Measurements from ENCODE around the gene NRGN.

Gene NRGN

GRCh38 chr11:124759266-124760204 is 19.8 kb downstream of the NRGN start:
- peaks cover 34% of the 10 kb centered on the region for H3K4me1 ChIP-seq (ENCODE audit: control insufficient read depth, insufficient read depth, low read length)

GRCh38 chr11:124760205-124760652 is 20.5 kb downstream of the NRGN start:
- H3K4me1 ChIP-seq (ENCODE audit: control insufficient read depth, insufficient read depth, low read length) = peaks cover 29% of the 10 kb centered on the region
- H3K4me3 ChIP-seq (ENCODE audit: low read length) = no peak overlapping the region
- no peak overlapping the region for H3K9ac ChIP-seq (ENCODE audit: low read depth, low read length)
- peaks cover 30% of the 10 kb centered on the region for H3K27me3 ChIP-seq (ENCODE audit: control insufficient read depth, insufficient read depth, low read length)
- H3K9me3 ChIP-seq (replicated peaks; ENCODE audit: low read length) = no peaks in the 10 kb centered on the region
- H3K4me2 ChIP-seq (ENCODE audit: low read length) = no peak overlapping the region
- H3K36me3 ChIP-seq (ENCODE audit: insufficient read depth, low read length) = peaks cover 11% of the 10 kb centered on the region

More at GRCh38 chr11:124759266-124760204, 19.8 kb downstream of the NRGN start:
- H3K4me3 ChIP-seq (ENCODE audit: low read length) = no peak overlapping the region
- no peak overlapping the region for H3K4me2 ChIP-seq (ENCODE audit: low read length)
- H3K9me3 ChIP-seq (replicated peaks; ENCODE audit: low read length) = no peaks in the 10 kb centered on the region
- H3K27me3 ChIP-seq (ENCODE audit: control insufficient read depth, insufficient read depth, low read length) = peaks cover 30% of the 10 kb centered on the region
- no peak overlapping the region for H3K9ac ChIP-seq (ENCODE audit: low read depth, low read length)
- H3K36me3 ChIP-seq (ENCODE audit: insufficient read depth, low read length) = peaks cover 4% of the 10 kb centered on the region

DNA sequence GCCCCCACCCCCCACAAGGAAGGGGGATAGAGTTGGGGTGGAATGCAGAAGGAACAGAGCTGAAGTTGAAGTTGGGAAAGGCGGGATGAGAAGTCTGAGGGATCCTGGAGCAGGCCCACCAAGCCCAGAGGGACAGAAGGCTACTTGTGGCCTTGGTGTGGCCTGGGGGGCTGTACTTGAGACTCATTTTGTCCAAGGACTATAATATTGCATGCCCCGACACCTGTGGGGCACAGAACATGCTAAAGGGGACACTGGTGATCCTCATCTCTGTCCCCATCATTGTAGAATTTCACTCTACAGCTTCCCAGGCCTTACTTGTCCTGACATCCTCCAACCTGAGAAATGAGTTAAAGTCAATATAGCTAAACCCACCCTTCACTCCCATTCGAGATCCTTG is 21.1 kb downstream of the NRGN start:
- Histone ChIP-seq H3K4me3 (ENCODE audit: low read length) (no peak overlapping the region), H3K4me1 (ENCODE audit: control insufficient read depth, insufficient read depth, low read length) (peaks cover 29% of the 10 kb centered on the region), H3K9me3 (replicated peaks; ENCODE audit: low read length) (no peaks in the 10 kb centered on the region), H3K36me3 (ENCODE audit: insufficient read depth, low read length) (peaks cover 17% of the 10 kb centered on the region), H3K4me2 (ENCODE audit: low read length) (no peak overlapping the region), H3K27me3 (ENCODE audit: control insufficient read depth, insufficient read depth, low read length) (peaks cover 30% of the 10 kb centered on the region), H3K9ac (ENCODE audit: low read depth, low read length) (no peak overlapping the region)

- Histone ChIP-seq H3K27me3 (ENCODE audit: control insufficient read depth, insufficient read depth, low read length) (peaks cover 30% of the 10 kb centered on the region), H3K9ac (ENCODE audit: low read depth, low read length) (no peak overlapping the region), H3K36me3 (ENCODE audit: insufficient read depth, low read length) (peaks cover 21% of the 10 kb centered on the region), H3K9me3 (replicated peaks; ENCODE audit: low read length) (no peaks in the 10 kb centered on the region), H3K4me1 (ENCODE audit: control insufficient read depth, insufficient read depth, low read length) (peaks cover 29% of the 10 kb centered on the region), H3K4me2 (ENCODE audit: low read length) (peak overlapping the region; percentile 95), H3K4me3 (ENCODE audit: low read length) (no peak overlapping the region)
Measured at GRCh38 chr11:124761301-124762104, 21.8 kb downstream of the NRGN start.

- no peaks in the 10 kb centered on the region for H3K9me3 ChIP-seq (replicated peaks; ENCODE audit: low read length)
- H3K36me3 ChIP-seq (ENCODE audit: insufficient read depth, low read length) = peaks cover 26% of the 10 kb centered on the region
- H3K9ac ChIP-seq (ENCODE audit: low read depth, low read length) = peak within 1 kb of the TSS; percentile 54
- peak within 1 kb of the TSS; percentile 95 for H3K4me2 ChIP-seq (ENCODE audit: low read length)
- H3K27me3 ChIP-seq (ENCODE audit: control insufficient read depth, insufficient read depth, low read length) = peaks cover 30% of the 10 kb centered on the region
- H3K4me1 ChIP-seq (ENCODE audit: control insufficient read depth, insufficient read depth, low read length) = peaks cover 29% of the 10 kb centered on the region
- peak within 1 kb of the TSS; percentile 67 for H3K4me3 ChIP-seq (ENCODE audit: low read length)
Measured at GRCh38 chr11:124762105-124762623, 22.4 kb downstream of the NRGN start, which contains the start of gene ESAM. TSS of gene ESAM (minus strand) at chr11:124762290. CDS start at chr11:124762154, 136 bp downstream.

DNA sequence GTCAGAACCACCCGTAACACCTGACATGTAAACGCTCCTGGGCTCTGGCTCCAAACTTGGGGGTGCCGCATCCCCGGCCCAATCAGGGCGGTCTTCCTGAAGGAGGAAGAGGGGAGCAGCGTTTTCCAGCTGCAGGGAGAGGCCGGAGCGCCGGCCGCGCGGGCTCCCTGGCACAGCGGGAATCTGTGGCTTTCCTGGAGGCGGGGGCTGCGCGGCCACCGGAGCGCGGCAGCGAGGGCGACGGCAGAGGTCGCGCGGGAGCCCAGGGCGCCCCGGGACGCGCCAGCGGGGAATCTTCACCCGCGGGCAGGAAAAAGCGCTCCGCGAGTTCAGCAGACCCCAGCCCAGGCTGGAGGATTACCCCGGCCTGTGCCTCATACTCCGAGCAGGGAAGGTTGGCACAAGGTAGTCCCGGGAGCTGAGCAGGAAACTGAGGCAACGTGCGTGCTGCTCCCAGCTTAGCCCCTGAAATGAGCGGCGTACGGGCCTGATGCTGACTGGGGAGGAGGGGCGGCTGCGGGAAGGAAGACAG is 22.9 kb downstream of the NRGN start:
- Histone ChIP-seq H3K4me2 (ENCODE audit: low read length) (peak overlapping the region; percentile 95), H3K9me3 (replicated peaks; ENCODE audit: low read length) (no peaks in the 10 kb centered on the region), H3K27me3 (ENCODE audit: control insufficient read depth, insufficient read depth, low read length) (peaks cover 30% of the 10 kb centered on the region), H3K4me1 (ENCODE audit: control insufficient read depth, insufficient read depth, low read length) (peaks cover 29% of the 10 kb centered on the region), H3K9ac (ENCODE audit: low read depth, low read length) (peak overlapping the region; percentile 54), H3K4me3 (ENCODE audit: low read length) (peak overlapping the region; percentile 67), H3K36me3 (ENCODE audit: insufficient read depth, low read length) (peaks cover 31% of the 10 kb centered on the region)

DNA sequence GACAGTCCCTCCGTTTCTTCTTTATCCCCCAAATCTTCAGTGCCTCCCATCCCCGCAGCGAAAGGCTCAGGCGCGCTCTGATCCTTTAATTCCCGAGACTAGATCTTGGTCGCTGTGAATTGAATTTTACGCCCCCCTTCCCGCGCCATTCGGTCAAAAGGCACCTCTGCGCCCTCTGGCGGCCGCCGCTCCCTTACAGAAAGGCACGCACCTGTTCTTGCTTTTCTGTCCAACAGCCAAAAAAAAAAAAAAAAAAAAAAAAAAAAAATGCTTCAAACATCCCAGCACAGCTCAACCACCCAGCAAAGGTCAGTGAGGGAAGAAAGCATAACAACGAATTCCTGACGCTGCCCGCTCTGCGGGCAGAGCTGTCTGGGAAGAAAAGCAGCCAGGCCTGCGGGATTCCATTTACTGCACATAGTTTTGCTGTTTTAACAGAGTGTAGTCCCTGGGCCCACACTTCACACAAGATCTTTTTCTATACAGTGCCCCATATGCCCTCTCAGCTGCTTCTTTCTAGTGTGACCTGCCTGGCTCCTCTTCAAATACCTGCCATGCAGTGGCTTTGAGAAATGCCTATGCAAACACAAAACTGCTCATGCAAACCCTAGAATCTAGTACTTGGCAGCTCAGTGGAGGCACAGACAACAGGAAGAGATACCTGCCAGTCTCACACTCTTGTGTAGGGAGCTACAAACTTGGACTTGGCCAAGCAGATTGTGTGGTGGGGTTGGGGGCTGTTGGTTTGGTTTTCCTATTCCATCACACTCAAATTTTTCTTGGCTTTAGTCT is 23.6 kb downstream of the NRGN start:
- Histone ChIP-seq H3K4me1 (ENCODE audit: control insufficient read depth, insufficient read depth, low read length) (peaks cover 25% of the 10 kb centered on the region), H3K4me3 (ENCODE audit: low read length) (peak overlapping the region; percentile 67), H3K36me3 (ENCODE audit: insufficient read depth, low read length) (peaks cover 34% of the 10 kb centered on the region), H3K9ac (ENCODE audit: low read depth, low read length) (peak overlapping the region; percentile 54), H3K9me3 (replicated peaks; ENCODE audit: low read length) (no peaks in the 10 kb centered on the region), H3K4me2 (ENCODE audit: low read length) (peak overlapping the region; percentile 95), H3K27me3 (ENCODE audit: control insufficient read depth, insufficient read depth, low read length) (peaks cover 28% of the 10 kb centered on the region)

DNA sequence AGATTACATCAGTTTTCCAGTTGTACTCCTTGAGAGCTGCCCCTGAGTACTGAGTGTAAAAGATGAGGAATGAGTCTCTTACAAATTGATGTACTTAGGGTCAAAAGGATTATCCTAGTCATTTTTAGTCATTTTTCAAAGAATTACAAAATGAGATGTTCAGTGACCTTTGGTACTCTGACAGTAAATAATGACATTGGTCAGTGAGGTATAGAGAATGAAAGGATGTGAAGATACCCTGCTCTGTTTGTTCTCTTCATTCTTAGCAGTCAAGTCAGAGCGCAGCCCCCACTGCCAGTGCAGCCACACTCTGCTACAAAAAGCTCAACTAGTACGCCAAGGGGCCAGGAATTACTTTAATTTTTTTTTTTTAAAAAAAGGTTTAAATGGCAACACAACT is 26.4 kb downstream of the NRGN start:
- Histone ChIP-seq H3K9ac (ENCODE audit: low read depth, low read length) (no peak overlapping the region), H3K4me1 (ENCODE audit: control insufficient read depth, insufficient read depth, low read length) (peaks cover 38% of the 10 kb centered on the region), H3K27me3 (ENCODE audit: control insufficient read depth, insufficient read depth, low read length) (peaks cover 15% of the 10 kb centered on the region), H3K4me3 (ENCODE audit: low read length) (no peak overlapping the region), H3K36me3 (ENCODE audit: insufficient read depth, low read length) (peaks cover 39% of the 10 kb centered on the region), H3K9me3 (replicated peaks; ENCODE audit: low read length) (no peaks in the 10 kb centered on the region), H3K4me2 (ENCODE audit: low read length) (no peak overlapping the region)

DNA sequence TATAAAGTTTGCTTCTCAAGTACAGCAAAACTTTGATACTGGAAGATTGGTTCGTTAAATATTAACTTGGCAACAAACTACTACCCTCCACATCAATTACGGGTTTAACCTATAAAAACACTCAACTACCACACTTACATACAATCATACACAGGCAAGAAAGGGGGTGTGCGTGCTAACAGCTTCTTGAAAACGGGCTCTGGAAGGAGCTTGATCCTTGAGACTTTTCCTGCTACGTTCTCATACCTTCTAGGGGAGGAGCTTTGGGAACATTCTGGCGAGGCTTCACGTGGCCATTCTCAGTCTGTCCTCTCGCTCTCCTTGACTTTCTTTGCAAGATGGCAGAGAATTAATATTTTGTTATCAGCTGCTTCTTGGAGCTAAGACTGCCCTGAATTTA is 29.2 kb downstream of the NRGN start:
- H3K36me3 ChIP-seq (ENCODE audit: insufficient read depth, low read length) = peaks cover 45% of the 10 kb centered on the region

DNA sequence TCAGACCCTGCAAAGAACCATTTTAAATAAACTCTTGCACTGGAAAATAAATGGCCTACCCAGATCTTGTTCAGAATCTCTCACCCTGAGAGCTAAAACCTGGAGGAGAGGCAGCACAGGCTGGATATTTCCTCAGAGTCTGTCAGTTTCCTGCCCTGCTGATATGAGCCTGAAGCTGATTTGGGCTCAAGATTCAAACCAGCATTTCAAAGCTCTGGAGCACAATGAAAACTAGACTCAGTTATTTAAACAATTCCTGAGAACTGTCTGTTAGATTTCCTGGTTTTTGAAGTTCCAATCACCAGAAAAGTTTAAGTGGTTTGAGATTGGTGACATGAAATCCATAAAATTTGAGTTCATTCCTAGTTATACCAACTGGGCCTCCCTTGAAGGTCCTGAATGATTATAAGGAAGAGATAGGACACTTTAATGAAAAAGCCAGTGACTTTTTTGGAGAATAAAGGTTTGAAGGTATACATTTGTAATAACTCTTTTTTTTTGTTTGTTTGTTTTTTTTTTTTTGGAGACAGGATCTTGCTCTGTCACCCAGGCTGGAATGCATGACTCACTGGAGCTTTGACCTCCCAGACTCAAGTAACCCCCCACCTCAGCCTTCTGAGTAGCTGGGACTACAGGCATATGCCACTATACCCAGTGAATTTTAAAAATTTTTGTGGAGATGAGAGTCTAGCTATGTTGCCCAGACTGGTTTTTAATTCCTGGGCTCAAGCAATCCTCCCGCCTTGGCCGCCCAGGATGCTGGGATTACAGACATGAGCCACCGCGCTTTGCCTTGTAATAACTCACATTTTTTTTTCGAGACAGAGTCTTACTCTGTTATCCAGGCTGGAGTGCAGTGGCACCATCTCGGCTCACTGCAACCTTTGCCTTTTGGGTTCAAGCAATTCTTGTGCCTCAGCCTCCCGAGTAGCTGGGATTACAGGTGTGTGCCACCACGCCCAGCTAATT is 30.3 kb downstream of the NRGN start:
- Histone ChIP-seq H3K4me3 (ENCODE audit: low read length) (no peak overlapping the region), H3K4me2 (ENCODE audit: low read length) (peak overlapping the region; percentile 25), H3K36me3 (ENCODE audit: insufficient read depth, low read length) (peaks cover 35% of the 10 kb centered on the region), H3K9me3 (replicated peaks; ENCODE audit: low read length) (no peaks in the 10 kb centered on the region), H3K9ac (ENCODE audit: low read depth, low read length) (peak overlapping the region; percentile 2), H3K27me3 (ENCODE audit: control insufficient read depth, insufficient read depth, low read length) (no peaks in the 10 kb centered on the region), H3K4me1 (ENCODE audit: control insufficient read depth, insufficient read depth, low read length) (peaks cover 22% of the 10 kb centered on the region)

More for the DNA sequence above, 29.2 kb downstream of the NRGN start:
- H3K9me3 ChIP-seq (replicated peaks; ENCODE audit: low read length) = no peaks in the 10 kb centered on the region
- H3K4me2 ChIP-seq (ENCODE audit: low read length) = no peak overlapping the region
- no peak overlapping the region for H3K4me3 ChIP-seq (ENCODE audit: low read length)
- H3K4me1 ChIP-seq (ENCODE audit: control insufficient read depth, insufficient read depth, low read length) = peaks cover 24% of the 10 kb centered on the region
- H3K27me3 ChIP-seq (ENCODE audit: control insufficient read depth, insufficient read depth, low read length) = no peaks in the 10 kb centered on the region
- no peak overlapping the region for H3K9ac ChIP-seq (ENCODE audit: low read depth, low read length)

Data from skeletal muscle satellite cell (primary cell).